HCT116 (cell line): ENCODE results near the gene ZNF595. TPM values are rescaled to one million over a fixed set of nuclear protein-coding genes. Genes with fewer than 3 reads are reported as not detected.
A peak's percentile ranks its signal among the peaks of the same experiment; 100 is the strongest.
"Not testable (repeated sequence)": the region's sequence is repeated elsewhere in the genome, so short reads cannot be mapped to it uniquely, and the experiment has no call there.

Source experiments
- ATAC-seq: fragments of 200-7000 bp; cut with Tn5 transposase; 2 replicates; pipeline ENCODE4 v1.9.1; 2020; ENCODE audit warnings: mild to moderate bottlenecking, moderate library complexity
- Bru-seq: library from RNA; stranded (reverse); fragments of 400-500 nt; gene quantifications from one replicate; lab custom pipeline; 2021; lab: Mats Ljungman, UMichigan
- BruChase-seq, 2 experiments: library from RNA; stranded (reverse); fragments of 400-500 nt; gene quantifications; one replicate each; lab custom pipeline; 2021; lab: Mats Ljungman, UMichigan
- BruUV-seq: library from RNA; stranded (reverse); fragments of 400-500 nt; replicated peaks from 2 replicates; lab custom pipeline; 2021; lab: Mats Ljungman, UMichigan
- CTCF ChIA-PET: fragments of 300-600 bp; sonication (Branson Sonifier 250); formaldehyde crosslinking; loops from one replicate; lab custom pipeline; 2021; ENCODE audit warnings: antibody characterized with exemption; lab: Charles Lee
- POLR2A ChIA-PET: fragments of 300-600, 350-600 bp; sonication (Branson Sonifier 250); formaldehyde crosslinking; loops from one replicate; lab custom pipeline; 2021; ENCODE audit warnings: antibody characterized with exemption; lab: Charles Lee
- RAD21 ChIA-PET, 2 experiments: fragments of 300-600 bp; sonication (Branson Sonifier 250); formaldehyde crosslinking; loops; one replicate each; lab custom pipeline; 2023; ENCODE audit warnings: low total read pairs in 2 of 2; ENCODE audit not compliant: uncharacterized antibody in 2 of 2, unreplicated experiment in 2 of 2, low non-redundant PET in 1 of 2; lab: Charles Lee
- DNase-seq: peaks from one replicate; pipeline ENCODE4 v3.0.0-alpha.2; 2010; ENCODE audit warnings: low read depth, low spot score
- H2AFZ ChIP-seq: fragments of 200-600 bp; shearing (Covaris generic), sonication (generic); 2 replicates; pipeline ENCODE4 v1.6.1; 2017; ENCODE audit warnings: low read depth, mixed run types, mixed read lengths, antibody characterized with exemption, low read length; ENCODE audit not compliant: poor library complexity, severe bottlenecking
- H3K27ac ChIP-seq: 2 replicates; pipeline ENCODE4 v1.5.1; 2012; ENCODE audit warnings: low read depth, low read length
- H3K27me3 ChIP-seq: fragments of 200-600 bp; sonication (generic); 2 replicates; pipeline ENCODE4 v1.6.1; 2016; ENCODE audit warnings: mixed run types, low read length, mixed read lengths; ENCODE audit not compliant: insufficient read depth
- H3K36me3 ChIP-seq, 2 experiments: fragments of 200-500 bp in 1 of 2; fragments of 200-600 bp in 1 of 2; sonication (Bioruptor generic) in 1 of 2; sonication (generic) in 1 of 2; 2 replicates each; pipeline versions ENCODE4 v1.5.1 to v1.6.1; 2014 to 2016; ENCODE audit warnings: low read length in 2 of 2, inconsistent platforms in 1 of 2, mixed read lengths in 1 of 2, mixed run types in 1 of 2; ENCODE audit not compliant: insufficient read depth in 2 of 2, control insufficient read depth in 1 of 2
- H3K4me1 ChIP-seq, 2 experiments: fragments of 200-600 bp in 1 of 2; sonication (generic) in 1 of 2; 2 replicates each; pipeline versions ENCODE4 v1.5.1 to v1.6.1; 2012 to 2017; ENCODE audit warnings: low read length in 2 of 2, inconsistent platforms in 1 of 2, mild to moderate bottlenecking in 1 of 2, mixed read lengths in 1 of 2, mixed run types in 1 of 2, moderate library complexity in 1 of 2; ENCODE audit not compliant: insufficient read depth in 2 of 2, control insufficient read depth in 1 of 2
- H3K4me2 ChIP-seq: fragments of 200-600 bp; sonication (generic); 2 replicates; pipeline ENCODE4 v1.6.1; 2017; ENCODE audit warnings: mixed run types, low read length, mixed read lengths
- H3K4me3 ChIP-seq, 2 experiments: fragments of 200-600 bp in 1 of 2; sonication (generic) in 1 of 2; replicated peaks in 1 of 2; 2 replicates each; pipeline ENCODE4 v1.5.1; 2011 to 2016; ENCODE audit warnings: low read length in 2 of 2, control low read depth in 1 of 2, low read depth in 1 of 2, mild to moderate bottlenecking in 1 of 2, mixed read lengths in 1 of 2, mixed run types in 1 of 2
- H3K79me2 ChIP-seq: fragments of 200-600 bp; sonication (generic); 2 replicates; pipeline ENCODE4 v1.6.1; 2017; ENCODE audit warnings: mild to moderate bottlenecking, mixed run types, low read length, moderate library complexity, mixed read lengths; ENCODE audit not compliant: insufficient read depth
- H3K9ac ChIP-seq: fragments of 200-600 bp; sonication (generic); 2 replicates; pipeline ENCODE4 v1.6.1; 2016; ENCODE audit warnings: low read length, mixed read lengths
- H3K9me2 ChIP-seq: fragments of 200-600 bp; sonication (generic), shearing (Covaris generic); 2 replicates; pipeline ENCODE4 v1.6.1; 2017; ENCODE audit warnings: mixed run types, mild to moderate bottlenecking, moderate library complexity; ENCODE audit not compliant: insufficient read depth
- H3K9me3 ChIP-seq, 2 experiments: fragments of 200-500 bp in 1 of 2; fragments of 200-600 bp in 1 of 2; sonication (Bioruptor generic) in 1 of 2; sonication (generic) in 1 of 2; 2 replicates each; pipeline ENCODE4 v1.6.1; 2014 to 2017; ENCODE audit warnings: low read length in 2 of 2, mixed read lengths in 2 of 2, inconsistent platforms in 1 of 2, low read depth in 1 of 2, mild to moderate bottlenecking in 1 of 2, mixed run types in 1 of 2, moderate library complexity in 1 of 2; ENCODE audit not compliant: control insufficient read depth in 1 of 2, insufficient read depth in 1 of 2
- H4K20me1 ChIP-seq: fragments of 200-600 bp; sonication (generic), shearing (Covaris generic); 2 replicates; pipeline ENCODE4 v1.6.1; 2017; ENCODE audit warnings: mixed run types, mild to moderate bottlenecking, moderate library complexity; ENCODE audit not compliant: insufficient read depth
- intact Hi-C: fragments of 100-400 bp; cut with micrococcal nuclease; formaldehyde crosslinking; loops from 2 replicates; pipeline ENCODE4 v1.10.0; 2022
- long read RNA-seq: library from polyadenylated mRNA; unstranded; transcript quantifications from one replicate; pipeline ENCODE4 v2.0.0, GENCODE V29; 2021; ENCODE audit not compliant: unreplicated experiment
- polyA plus RNA-seq: library from polyadenylated mRNA; unstranded; fragments of >200 nt; gene quantifications from 2 replicates; pipeline ENCODE4 v1.2.1, GENCODE V29; 2012; ENCODE audit warnings: missing spikeins
- total RNA-seq: library from RNA; stranded (reverse); gene quantifications from one replicate; pipeline ENCODE4 v1.2.1, GENCODE V29; 2021; ENCODE audit not compliant: unreplicated experiment

ZNF595 gene
- total RNA-seq (4.0 TPM), Bru-seq, nascent RNA (percentile 57 among the genes with signal in this experiment), BruChase-seq, experiment 1, labeled RNA remaining after a 6-hour chase (percentile 45 among the genes with signal in this experiment), BruChase-seq, experiment 2, labeled RNA remaining after a 2-hour chase (percentile 52 among the genes with signal in this experiment)
- polyA plus RNA-seq: 0.50 and 0.78 TPM in 2 replicates
- long read RNA-seq, transcript ZNF595-205 (4 exons, 2,911 nt): major isoform, 5 of 8 reads
- long read RNA-seq, partial matches to known transcripts: 0 of 8 reads
- long read RNA-seq, other reads (novel, unspliced or antisense): 2 of 8 reads

DNA sequence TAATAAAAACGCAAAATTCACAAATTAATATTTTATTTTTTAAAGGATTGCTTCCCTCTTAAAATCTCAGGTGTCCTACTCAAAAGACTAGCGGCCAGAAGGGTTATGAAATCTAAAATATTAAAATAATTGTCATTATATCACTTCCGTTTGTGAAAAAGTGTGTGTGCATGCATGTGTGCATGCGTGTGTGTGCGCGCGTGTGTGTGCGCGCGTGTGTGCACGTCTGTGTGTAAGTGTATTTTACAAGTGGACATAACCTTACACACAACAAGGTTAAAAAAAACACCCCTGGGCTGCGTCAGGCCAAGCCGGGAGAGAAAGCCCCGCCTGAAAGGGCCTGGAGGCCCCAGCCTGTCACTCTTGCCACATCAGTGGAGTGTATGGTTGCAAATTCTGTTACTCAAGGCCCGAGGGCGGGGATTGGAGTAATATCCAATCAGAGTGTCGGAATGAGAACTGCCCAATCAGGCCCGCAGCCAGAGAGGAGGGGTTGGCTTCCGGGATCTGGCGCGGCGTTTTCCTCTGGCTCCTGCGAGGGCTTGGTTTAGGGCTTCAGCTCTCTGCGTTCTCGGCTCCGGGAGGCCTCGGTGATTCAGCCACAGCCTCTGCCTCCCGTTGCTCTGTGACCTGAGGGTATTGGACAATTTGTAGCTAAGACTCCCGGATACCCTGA lies at the start of gene ZNF595:
ZNF595 (plus strand) TSS at position 518 of the 676 bp plus-strand sequence. CDS start 168 bp downstream, outside the sequence.
- H3K9me2 ChIP-seq, CTCF ChIA-PET, H3K9ac ChIP-seq, H3K27ac ChIP-seq, H3K4me1 ChIP-seq, BruUV-seq, H3K36me3 ChIP-seq, H4K20me1 ChIP-seq, POLR2A ChIA-PET, H3K79me2 ChIP-seq, intact Hi-C loops, RAD21 ChIA-PET, DNase-seq, H3K4me2 ChIP-seq, H3K27me3 ChIP-seq, H3K9me3 ChIP-seq, H2AFZ ChIP-seq: not testable (repeated sequence)
- H3K4me3 ChIP-seq: peak within 1 kb of the TSS in 1 of 2 experiments; percentile 25; a peak in 2 of 4 replicates
- ATAC-seq: peak; percentile 93

DNA sequence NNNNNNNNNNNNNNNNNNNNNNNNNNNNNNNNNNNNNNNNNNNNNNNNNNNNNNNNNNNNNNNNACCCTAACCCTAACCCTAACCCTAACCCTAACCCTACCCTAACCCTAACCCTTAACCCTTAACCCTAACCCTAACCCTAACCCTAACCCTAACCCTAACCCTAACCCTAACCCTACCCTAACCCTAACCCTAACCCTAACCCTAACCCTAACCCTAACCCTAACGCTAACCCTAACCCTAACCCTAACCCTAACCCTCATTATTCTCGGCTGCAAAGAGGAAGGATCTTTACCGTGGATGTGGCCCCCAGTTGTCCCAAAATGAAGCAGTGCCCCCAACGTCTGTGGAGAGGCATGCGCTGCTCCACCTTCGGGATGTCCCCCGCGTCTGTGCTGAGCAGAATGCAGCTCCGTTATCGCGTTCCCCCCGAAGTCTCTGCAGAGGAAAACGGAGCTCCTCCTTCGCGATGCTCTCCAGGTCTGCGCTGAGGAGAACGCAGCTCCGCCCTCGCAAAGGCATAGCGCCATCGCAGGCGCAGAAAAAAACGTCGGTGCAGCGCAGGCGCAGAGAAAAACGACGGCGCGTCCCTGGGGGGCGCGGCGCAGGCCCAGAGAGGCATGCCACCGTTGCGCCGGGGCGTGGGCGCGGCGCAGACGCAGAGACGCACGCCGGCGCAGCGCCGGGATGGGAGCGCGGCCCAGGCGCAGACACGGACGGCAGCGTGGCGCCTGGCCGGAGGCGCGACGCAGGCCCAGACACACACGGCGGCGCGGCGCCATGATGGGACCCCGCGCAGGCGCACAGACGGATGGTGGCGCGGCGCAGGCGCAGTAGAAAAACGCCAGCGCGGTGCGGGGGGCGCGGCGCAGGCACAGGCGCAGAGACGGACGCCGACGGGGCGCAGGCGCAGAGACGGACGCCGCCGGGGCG lies 42.9 kb upstream of the ZNF595 start:
- H3K9me3 ChIP-seq, H3K36me3 ChIP-seq, H3K27ac ChIP-seq, H4K20me1 ChIP-seq, POLR2A ChIA-PET, H3K9me2 ChIP-seq, H3K9ac ChIP-seq, RAD21 ChIA-PET, intact Hi-C loops, H3K79me2 ChIP-seq, H2AFZ ChIP-seq, CTCF ChIA-PET, H3K4me2 ChIP-seq, ATAC-seq, BruUV-seq, H3K4me1 ChIP-seq, H3K27me3 ChIP-seq, H3K4me3 ChIP-seq, DNase-seq: not testable (repeated sequence)

GRCh38 chr4:11095-11815 lies 41.9 kb upstream of the ZNF595 start:
- intact Hi-C loops, CTCF ChIA-PET, POLR2A ChIA-PET, H3K4me1 ChIP-seq, H3K27ac ChIP-seq, DNase-seq, H3K79me2 ChIP-seq, H3K4me2 ChIP-seq, H4K20me1 ChIP-seq, H3K9ac ChIP-seq, H3K36me3 ChIP-seq, RAD21 ChIA-PET, H2AFZ ChIP-seq, H3K27me3 ChIP-seq, ATAC-seq, BruUV-seq, H3K9me2 ChIP-seq, H3K9me3 ChIP-seq, H3K4me3 ChIP-seq: not testable (repeated sequence)
